Stimulated activated CD4-positive, alpha-beta T cell treated with anti-CD3 and anti-CD28 coated beads, Interleukin-4, amount 100 ng/mL, for 24 hours (primary cell): Measurements from ENCODE around the gene C14orf119.

ENCODE experiments used
- DNase-seq: peaks from one replicate; pipeline ENCODE4 v3.0.0-alpha.2; 2020

Gene C14orf119

GRCh38 chr14:23095196-23096108, at the start of gene C14orf119:
Gene C14orf119, plus strand, starts transcription at chr14:23095505. Its CDS starts 2,154 bp downstream, at chr14:23097659.
- DNase-seq, result peak; percentile 100

- DNase-seq, result no peak
These were observed 48.2 kb upstream of the C14orf119 start for GRCh38 chr14:23047034-23047634.

GRCh38 chr14:23047751-23048693, 47.3 kb upstream of the C14orf119 start:
- no peak for DNase-seq

- DNase-seq, result no peak
These were observed 46.3 kb upstream of the C14orf119 start for GRCh38 chr14:23049011-23049410.

GRCh38 chr14:23051141-23052057, 43.9 kb upstream of the C14orf119 start:
- no peak for DNase-seq

- no peak for DNase-seq
These were observed 43.1 kb upstream of the C14orf119 start for GRCh38 chr14:23052182-23052623.

- no peak for DNase-seq
These were observed 42.6 kb upstream of the C14orf119 start for GRCh38 chr14:23052671-23053070.

GRCh38 chr14:23053426-23053825, 41.9 kb upstream of the C14orf119 start:
- no peak for DNase-seq

GRCh38 chr14:23054000-23054811, 41.1 kb upstream of the C14orf119 start:
- DNase-seq, result peak; percentile 29

- no peak for DNase-seq
These were observed 40.2 kb upstream of the C14orf119 start for GRCh38 chr14:23055147-23055550.

- no peak for DNase-seq
These were observed 39.6 kb upstream of the C14orf119 start for GRCh38 chr14:23055621-23056144.

GRCh38 chr14:23056145-23056955, 39.0 kb upstream of the C14orf119 start:
- peak; percentile 72 for DNase-seq

- DNase-seq, result peak; percentile 69
These were observed 38.1 kb upstream of the C14orf119 start, which contains the start of gene CDH24 for GRCh38 chr14:23056956-23057756. Gene CDH24, minus strand, starts transcription at chr14:23057520. Its CDS starts 1,787 bp downstream, at chr14:23055733.

GRCh38 chr14:23057757-23058653, 37.3 kb upstream of the C14orf119 start:
- peak; percentile 88 for DNase-seq

- no peak for DNase-seq
These were observed 36.4 kb upstream of the C14orf119 start for GRCh38 chr14:23058654-23059504.

- DNase-seq, result no peak
These were observed 34.6 kb upstream of the C14orf119 start for GRCh38 chr14:23060536-23061260.
